K562 (cell line): ENCODE data around the gene ZSCAN26. TPM values are rescaled to one million over a fixed set of nuclear protein-coding genes. Genes with fewer than 3 reads are reported as not detected.

Experiments used
- ASH1L ChIP-seq: fragments of 450-650 bp; IDR thresholded peaks from 2 replicates; pipeline ENCODE4 v1.6.1; 2018; ENCODE audit warnings: borderline replicate concordance, mild to moderate bottlenecking, low read depth; ENCODE audit not compliant: partially characterized antibody
- ATF3 ChIP-seq, 2 experiments: fragments of 450-650 bp in 1 of 2; sonication (generic) in 1 of 2; formaldehyde crosslinking in 1 of 2; IDR thresholded peaks in 1 of 2; conservative IDR thresholded peaks in 1 of 2; 2 replicates each; pipeline versions ENCODE4 v1.6.1 to v1.8.1; 2016 to 2023; ENCODE audit warnings: mild to moderate bottlenecking in 2 of 2, moderate library complexity in 2 of 2, inconsistent platforms in 1 of 2, missing genetic modification reagents in 1 of 2
- ATF4 ChIP-seq: fragments of 450-650 bp; formaldehyde crosslinking; IDR thresholded peaks from 2 replicates; pipeline ENCODE4 v1.4.0; 2022; ENCODE audit warnings: mild to moderate bottlenecking, moderate library complexity
- BACH1 ChIP-seq: fragments of 200-800 bp; sonication (Bioruptor generic); IDR thresholded peaks from 2 replicates; pipeline ENCODE4 v1.6.1; 2016; ENCODE audit warnings: missing genetic modification characterization, missing compliant biosample characterization
- BCOR ChIP-seq: fragments of 450-650 bp; IDR thresholded peaks from 2 replicates; pipeline ENCODE4 v1.6.1; 2016
- CAMTA2 ChIP-seq: fragments of 250-450 bp; sonication (Bioruptor Pico); conservative IDR thresholded peaks from 2 replicates; pipeline ENCODE4 v1.5.1; 2022
- CCAR2 ChIP-seq: fragments of 200-400 bp; formaldehyde crosslinking; IDR thresholded peaks from 2 replicates; pipeline ENCODE4 v1.6.1; 2017; ENCODE audit warnings: mild to moderate bottlenecking, low read depth, low read length
- CEBPB ChIP-seq: fragments of 450-650 bp; IDR thresholded peaks from 2 replicates; pipeline ENCODE4 v1.6.1; 2016; ENCODE audit warnings: missing genetic modification characterization, missing compliant biosample characterization
- ELF1 ChIP-seq: fragments of 200-800 bp; sonication (Bioruptor generic); IDR thresholded peaks from 2 replicates; pipeline ENCODE4 v1.6.1; 2016; ENCODE audit warnings: missing genetic modification characterization, missing compliant biosample characterization
- FOXJ3 ChIP-seq: sonication (generic); formaldehyde crosslinking; IDR thresholded peaks from 2 replicates; pipeline ENCODE4 v1.4.0; 2020; ENCODE audit warnings: mild to moderate bottlenecking, missing genetic modification reagents
- MIER1 ChIP-seq: fragments of 450-650 bp; IDR thresholded peaks from 2 replicates; pipeline ENCODE4 v1.6.1; 2016; ENCODE audit warnings: antibody characterized with exemption, mild to moderate bottlenecking, low read depth
- NRF1 ChIP-seq, 2 experiments: fragments of 450-650 bp; IDR thresholded peaks in 1 of 2; conservative IDR thresholded peaks in 1 of 2; 2 replicates each; pipeline ENCODE4 v1.6.1; 2014; ENCODE audit warnings: mild to moderate bottlenecking in 2 of 2
- PML ChIP-seq: IDR thresholded peaks from 2 replicates; pipeline ENCODE4 v1.6.1; 2012; ENCODE audit warnings: low read length, inconsistent platforms
- PTTG1 ChIP-seq: fragments of 450-650 bp; IDR thresholded peaks from 2 replicates; pipeline ENCODE4 v1.6.1; 2016; ENCODE audit warnings: low read depth, mild to moderate bottlenecking, missing genetic modification characterization, missing compliant biosample characterization
- RBM14 ChIP-seq: fragments of 200-400 bp; formaldehyde crosslinking; IDR thresholded peaks from 2 replicates; pipeline ENCODE4 v1.6.1; 2018; ENCODE audit warnings: low read depth, mild to moderate bottlenecking, low read length, moderate library complexity, borderline replicate concordance; ENCODE audit not compliant: insufficient read depth
- SAP30 ChIP-seq: fragments of 200-600 bp; sonication (generic); IDR thresholded peaks from 2 replicates; pipeline ENCODE4 v1.6.1; 2012; ENCODE audit warnings: borderline replicate concordance, low read depth, mild to moderate bottlenecking, moderate library complexity, low read length, control low read depth, inconsistent platforms; ENCODE audit not compliant: insufficient read depth, poor library complexity, severe bottlenecking
- STAT5B ChIP-seq: fragments of 250-450 bp; sonication (Bioruptor Pico); IDR thresholded peaks from 2 replicates; pipeline ENCODE4 v1.8.0; 2021; ENCODE audit warnings: mild to moderate bottlenecking, inconsistent platforms
- SUPT5H ChIP-seq: fragments of 450-650 bp; IDR thresholded peaks from 2 replicates; pipeline ENCODE4 v1.6.1; 2016
- TEAD1 ChIP-seq, 2 experiments: fragments of 450-650 bp in 1 of 2; sonication (generic) in 1 of 2; formaldehyde crosslinking; IDR thresholded peaks; 2 replicates each; pipeline versions ENCODE4 v1.4.0 to v1.8.0; 2020 to 2022; ENCODE audit warnings: mild to moderate bottlenecking in 2 of 2, missing genetic modification reagents in 1 of 2
- USF2 ChIP-seq: sonication (generic); formaldehyde crosslinking; IDR thresholded peaks from 2 replicates; pipeline ENCODE4 v1.5.0; 2020; ENCODE audit warnings: missing genetic modification reagents
- ZC3H8 ChIP-seq: fragments of 450-650 bp; IDR thresholded peaks from 2 replicates; pipeline ENCODE4 v1.6.1; 2017
- ZNF277 ChIP-seq: fragments of 250-450 bp; sonication (Bioruptor Pico); IDR thresholded peaks from 2 replicates; pipeline ENCODE4 v1.8.0; 2022; ENCODE audit warnings: inconsistent platforms, mild to moderate bottlenecking, moderate library complexity, borderline replicate concordance
- ZNF445 ChIP-seq: fragments of 250-450 bp; sonication (Bioruptor Pico); IDR thresholded peaks from 2 replicates; pipeline ENCODE4 v1.4.0; 2020; ENCODE audit warnings: low read depth, mild to moderate bottlenecking, moderate library complexity
- ZNF695 ChIP-seq: fragments of 450-650 bp; formaldehyde crosslinking; IDR thresholded peaks from 2 replicates; pipeline ENCODE4 v1.4.0; 2020; ENCODE audit warnings: mild to moderate bottlenecking, moderate library complexity
- ZNF77 ChIP-seq: fragments of 250-450 bp; sonication (Bioruptor Pico); IDR thresholded peaks from 2 replicates; pipeline ENCODE4 v1.5.0; 2020
- ZSCAN32 ChIP-seq: fragments of 450-650 bp; formaldehyde crosslinking; IDR thresholded peaks from 2 replicates; pipeline ENCODE4 v1.4.0; 2020; ENCODE audit warnings: mild to moderate bottlenecking, moderate library complexity
- polyA plus RNA-seq, 8 experiments: library from polyadenylated mRNA; depleted of rRNA in 4 of 8; stranded (reverse) in 5 of 8; unstranded in 3 of 8; fragments of >200 nt; fragmentation: Nextera tagmentation in 2 of 8; fragmentation: Illumina TruSeq in 1 of 8; extraction: Ambion mirVana in 2 of 8; extraction: Trizol in 1 of 8; gene quantifications; 2 replicates each; pipeline versions ENCODE4 v1.2.1 to v1.2.3, GENCODE V29; 2011 to 2014; ENCODE audit warnings: inconsistent platforms in 1 of 8, missing spikeins in 1 of 8
- total RNA-seq, 7 experiments: library from RNA; depleted of rRNA in 6 of 7; stranded (reverse); fragments of >200 nt in 6 of 7; fragmentation: Illumina TruSeq in 2 of 7; extraction: Trizol in 2 of 7; gene quantifications; 2 replicates each; pipeline versions ENCODE4 v1.2.1 to v1.2.3, GENCODE V29; 2011 to 2021; ENCODE audit warnings: low replicate concordance in 1 of 7

ZSCAN26 gene
- total and polyA plus RNA-seq, 9 of the 15 experiments (the other 6 are each of a cell fraction or from before 2014, with no cell fraction given), result 5.9 to 14.2 (median 10.5) TPM

- TF ChIP-seq PML (peak; percentile 41; the same call in 1 of the 2 replicates), NRF1 (conservative IDR thresholded peaks at IDR 0.05 in 1 of 2, IDR thresholded peaks at IDR 0.05 in 1 of 2) (peak; percentile 77 to 81), ZNF77 (no peak), CCAR2 (no peak), MIER1 (no peak), ASH1L (no peak), ATF3 (IDR thresholded peaks at IDR 0.05) (no peak), ATF3 (CRISPR knock-in tag; conservative IDR thresholded peaks at IDR 0.05) (no peak; the same call in none of the 2 replicates), ZNF695 (CRISPR knock-in tag) (no peak), ZC3H8 (no peak), SUPT5H (peak; percentile 70), FOXJ3 (CRISPR knock-in tag) (no peak), STAT5B (CRISPR knock-in tag) (no peak), ZNF277 (CRISPR knock-in tag) (no peak), CEBPB (tag) (no peak), TEAD1 (CRISPR knock-in tag; IDR thresholded peaks at IDR 0.05) (peak; percentile 7 to 62; a peak in 1 of 4 replicates), ATF4 (CRISPR knock-in tag) (no peak), PTTG1 (no peak), BACH1 (tag) (no peak), ZSCAN32 (CRISPR knock-in tag) (no peak), SAP30 (peak; percentile 62), RBM14 (no peak), CAMTA2 (CRISPR knock-in tag) (no peak), ZNF445 (CRISPR knock-in tag) (no peak), ELF1 (tag) (no peak; the same call in 1 of the 2 replicates), BCOR (peak; percentile 16; the same call in 1 of the 2 replicates), USF2 (CRISPR knock-in tag) (no peak)
Measured at GRCh38 chr6:28281288-28282064, 14.5 kb downstream of the ZSCAN26 start, which contains the start of gene PGBD1 (continued).
